GM23338 (cell line): Measurements from ENCODE around the gene CCDC3. TPM values are rescaled to one million over a fixed set of nuclear protein-coding genes. Genes with fewer than 3 reads are reported as not detected.

Experiments
- ATAC-seq: fragments of 200-7000 bp; cut with Tn5 transposase; 3 replicates; pipeline ENCODE4 v1.9.1; 2020
- DNase-seq: peaks from one replicate; pipeline ENCODE4 v3.0.0-alpha.2; 2015; ENCODE audit warnings: low spot score
- H2AFZ ChIP-seq: fragments of 200-600 bp; sonication (generic); 2 replicates; pipeline ENCODE4 v1.8.0; 2016; ENCODE audit warnings: antibody characterized with exemption, mild to moderate bottlenecking, moderate library complexity
- H3F3A ChIP-seq: fragments of 200-600 bp; sonication (generic); replicated peaks from 2 replicates; pipeline ENCODE4 v1.8.0; 2017; ENCODE audit warnings: antibody characterized with exemption, mixed run types, low read depth
- H3K27ac ChIP-seq: fragments of 200-600 bp; sonication (generic); 2 replicates; pipeline ENCODE4 v1.6.1; 2016; ENCODE audit warnings: low read depth
- H3K27me3 ChIP-seq: fragments of 200-600 bp; sonication (generic); 2 replicates; pipeline ENCODE4 v1.8.0; 2016; ENCODE audit warnings: mild to moderate bottlenecking, mixed run types, moderate library complexity; ENCODE audit not compliant: insufficient read depth
- H3K36me3 ChIP-seq: fragments of 200-600 bp; sonication (generic); 2 replicates; pipeline ENCODE4 v1.8.0; 2016; ENCODE audit warnings: mild to moderate bottlenecking; ENCODE audit not compliant: insufficient read depth
- H3K4me1 ChIP-seq: fragments of 200-600 bp; sonication (generic); 2 replicates; pipeline ENCODE4 v1.8.0; 2016; ENCODE audit warnings: mild to moderate bottlenecking, moderate library complexity; ENCODE audit not compliant: insufficient read depth
- H3K4me2 ChIP-seq: fragments of 200-600 bp; sonication (generic); 2 replicates; pipeline ENCODE4 v1.7.1; 2017; ENCODE audit warnings: mixed run types
- H3K4me3 ChIP-seq: fragments of 200-600 bp; sonication (generic); 2 replicates; pipeline ENCODE4 v1.6.1; 2016; ENCODE audit warnings: mixed run types
- H3K79me2 ChIP-seq: fragments of 200-600 bp; sonication (generic); replicated peaks from 2 replicates; pipeline ENCODE4 v1.8.0; 2017; ENCODE audit warnings: mild to moderate bottlenecking; ENCODE audit not compliant: insufficient read depth
- H3K9me2 ChIP-seq: fragments of 200-600 bp; sonication (generic); 2 replicates; pipeline ENCODE4 v1.8.0; 2017; ENCODE audit not compliant: insufficient read depth
- H4K20me1 ChIP-seq: fragments of 200-600 bp; sonication (generic); replicated peaks from 2 replicates; pipeline ENCODE4 v1.8.0; 2017; ENCODE audit warnings: mild to moderate bottlenecking; ENCODE audit not compliant: insufficient read depth
- H3K27ac Mint-ChIP-seq: 2 replicates; pipeline ENCODE4 v1.8.0; 2020; ENCODE audit warnings: inconsistent platforms, mild to moderate bottlenecking, moderate library complexity, mixed read lengths
- H3K27me3 Mint-ChIP-seq: 3 replicates; pipeline ENCODE4 v1.8.0; 2022; ENCODE audit warnings: low read depth, mild to moderate bottlenecking, moderate library complexity, mixed read lengths, inconsistent platforms; ENCODE audit not compliant: insufficient read depth, poor library complexity
- H3K36me3 Mint-ChIP-seq: 3 replicates; pipeline ENCODE4 v1.8.0; 2021; ENCODE audit warnings: low read depth, mild to moderate bottlenecking, inconsistent platforms, moderate library complexity, mixed read lengths
- H3K4me1 Mint-ChIP-seq: 3 replicates; pipeline ENCODE4 v1.8.0; 2020; ENCODE audit warnings: mild to moderate bottlenecking, inconsistent platforms, mixed read lengths
- H3K4me3 Mint-ChIP-seq: 3 replicates; pipeline ENCODE4 v1.8.0; 2021; ENCODE audit warnings: moderate library complexity, mild to moderate bottlenecking, inconsistent platforms, mixed read lengths
- H3K9me3 Mint-ChIP-seq: 3 replicates; pipeline ENCODE4 v1.8.0; 2020; ENCODE audit warnings: moderate library complexity, mild to moderate bottlenecking, inconsistent platforms, mixed read lengths
- CREB1 ChIP-seq: fragments of 250-450 bp; sonication (Bioruptor Pico); IDR thresholded peaks from 2 replicates; pipeline ENCODE4 v1.5.0; 2020; ENCODE audit warnings: low read depth, mild to moderate bottlenecking, moderate library complexity
- CTCF ChIP-seq, 2 experiments: fragments of 200-600 bp in 1 of 2; sonication (generic) in 1 of 2; conservative IDR thresholded peaks; 2 replicates each; pipeline versions ENCODE4 v1.5.1 to v1.6.1; 2016 to 2017; ENCODE audit warnings: antibody characterized with exemption in 2 of 2, low read depth in 2 of 2, mild to moderate bottlenecking in 2 of 2, moderate library complexity in 1 of 2
- EZH2 ChIP-seq: fragments of 200-600 bp; sonication (generic); IDR thresholded peaks from one replicate; pipeline ENCODE4 v1.8.0; 2017; ENCODE audit warnings: antibody characterized with exemption, mild to moderate bottlenecking, low read depth; ENCODE audit not compliant: unreplicated experiment
- EZH2phosphoT487 ChIP-seq: fragments of 200-600 bp; sonication (generic); IDR thresholded peaks from one replicate; pipeline ENCODE4 v1.8.1; 2018; ENCODE audit warnings: antibody characterized with exemption; ENCODE audit not compliant: unreplicated experiment
- NANOG ChIP-seq: IDR thresholded peaks from 2 replicates; pipeline ENCODE4 v1.6.1; 2016; ENCODE audit warnings: antibody characterized with exemption, borderline replicate concordance
- REST ChIP-seq: IDR thresholded peaks from one replicate; pipeline ENCODE4 v1.6.1; 2018; ENCODE audit warnings: antibody characterized with exemption; ENCODE audit not compliant: unreplicated experiment
- STAT1 ChIP-seq: IDR thresholded peaks from one replicate; pipeline ENCODE4 v1.6.1; 2016; ENCODE audit warnings: antibody characterized with exemption; ENCODE audit not compliant: unreplicated experiment
- ZNF114 ChIP-seq: fragments of 250-450 bp; sonication (Bioruptor Pico); IDR thresholded peaks from 2 replicates; pipeline ENCODE4 v1.5.0; 2020; ENCODE audit warnings: mild to moderate bottlenecking, moderate library complexity
- ZNF331 ChIP-seq: fragments of 250-450 bp; sonication (Bioruptor Pico); IDR thresholded peaks from 2 replicates; pipeline ENCODE4 v1.5.0; 2020; ENCODE audit warnings: low read depth, mild to moderate bottlenecking, moderate library complexity
- polyA plus RNA-seq: library from polyadenylated mRNA; unstranded; fragments of >200 nt; fragmentation: Nextera tagmentation; extraction: Ambion mirVana; gene quantifications from 2 replicates; pipeline ENCODE4 v1.2.1, GENCODE V29; 2016
- total RNA-seq: library from RNA; depleted of rRNA; stranded (reverse); fragments of >200 nt; shearing (Covaris generic); gene quantifications from 2 replicates; pipeline ENCODE4 v1.2.3, GENCODE V29; 2014
- TF ChIP-seq, protein P1 (sequence below): IDR thresholded peaks from 2 replicates; pipeline ENCODE4 v1.6.1; 2016; ENCODE audit warnings: antibody characterized with exemption

Gene CCDC3
- total and polyA plus RNA-seq, 2 experiments from 2014 or later = 1.4 to 5.2 TPM

GRCh38 chr10:12971001-12971788 lies 30.3 kb downstream of the CCDC3 start:
- Histone ChIP-seq H3K27ac (no peak overlapping the region), H3K36me3 (no peaks in the 10 kb centered on the region), H3K4me3 (no peak overlapping the region), H4K20me1 (no peaks in the 10 kb centered on the region), H3K4me2 (no peak overlapping the region), H2AFZ (no peak overlapping the region), H3K4me1 (no peaks in the 10 kb centered on the region), H3K27me3 (no peaks in the 10 kb centered on the region), H3K79me2 (no peaks in the 10 kb centered on the region), H3K9me2 (no peaks in the 10 kb centered on the region), H3F3A (no peaks in the 10 kb centered on the region)
- Mint-ChIP-seq H3K36me3 (no peaks in the 10 kb centered on the region), H3K4me3 (no peak overlapping the region), H3K9me3 (peaks cover 9% of the 10 kb centered on the region; the same call in 2 of the 3 replicates), H3K27ac (no peak overlapping the region), H3K4me1 (no peaks in the 10 kb centered on the region; the same call in 2 of the 3 replicates), H3K27me3 (peaks cover 7% of the 10 kb centered on the region)
- TF ChIP-seq STAT1 = no peak
- TF ChIP-seq, protein P1, sequence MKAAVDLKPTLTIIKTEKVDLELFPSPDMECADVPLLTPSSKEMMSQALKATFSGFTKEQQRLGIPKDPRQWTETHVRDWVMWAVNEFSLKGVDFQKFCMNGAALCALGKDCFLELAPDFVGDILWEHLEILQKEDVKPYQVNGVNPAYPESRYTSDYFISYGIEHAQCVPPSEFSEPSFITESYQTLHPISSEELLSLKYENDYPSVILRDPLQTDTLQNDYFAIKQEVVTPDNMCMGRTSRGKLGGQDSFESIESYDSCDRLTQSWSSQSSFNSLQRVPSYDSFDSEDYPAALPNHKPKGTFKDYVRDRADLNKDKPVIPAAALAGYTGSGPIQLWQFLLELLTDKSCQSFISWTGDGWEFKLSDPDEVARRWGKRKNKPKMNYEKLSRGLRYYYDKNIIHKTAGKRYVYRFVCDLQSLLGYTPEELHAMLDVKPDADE = no peak
- TF ChIP-seq ZNF331 (CRISPR knock-in tag) = no peak
- TF ChIP-seq EZH2phosphoT487 = no peak
- no peak for DNase-seq
- no peak for ATAC-seq

- no peaks in the 10 kb centered on the region for H3K36me3 ChIP-seq
- H3K9me2 ChIP-seq = no peaks in the 10 kb centered on the region
- Mint-ChIP-seq H3K27ac (no peak overlapping the region), H3K36me3 (no peaks in the 10 kb centered on the region), H3K27me3 (peaks cover 2% of the 10 kb centered on the region), H3K9me3 (peaks cover 9% of the 10 kb centered on the region; the same call in 2 of the 3 replicates), H3K4me3 (no peak overlapping the region), H3K4me1 (no peaks in the 10 kb centered on the region; the same call in 2 of the 3 replicates)
- no peak overlapping the region for H3K4me2 ChIP-seq
- H3K79me2 ChIP-seq = no peaks in the 10 kb centered on the region
- no peaks in the 10 kb centered on the region for H3F3A ChIP-seq
- no peak for TF ChIP-seq CREB1 (CRISPR knock-in tag)
- TF ChIP-seq EZH2phosphoT487 = no peak
- TF ChIP-seq ZNF114 (CRISPR knock-in tag) = no peak
- H3K4me1 ChIP-seq = peaks cover 7% of the 10 kb centered on the region; the same call in 1 of the 2 replicates
- no peak overlapping the region for H2AFZ ChIP-seq
- H4K20me1 ChIP-seq = no peaks in the 10 kb centered on the region
- DNase-seq (no peak), ATAC-seq (no peak)
- no peak overlapping the region for H3K4me3 ChIP-seq
- H3K27ac ChIP-seq = no peak overlapping the region
- H3K27me3 ChIP-seq = no peaks in the 10 kb centered on the region
These were observed 31.6 kb downstream of the CCDC3 start for GRCh38 chr10:12969951-12970350.

GRCh38 chr10:12966067-12966466 lies 35.4 kb downstream of the CCDC3 start:
- no peak for DNase-seq
- no peak for ATAC-seq
- Histone ChIP-seq H3K4me1 (peaks cover 7% of the 10 kb centered on the region; the same call in 1 of the 2 replicates), H3K36me3 (no peaks in the 10 kb centered on the region), H2AFZ (no peak overlapping the region), H3F3A (no peaks in the 10 kb centered on the region), H3K4me2 (no peak overlapping the region), H3K4me3 (no peak overlapping the region), H4K20me1 (no peaks in the 10 kb centered on the region), H3K27me3 (no peaks in the 10 kb centered on the region), H3K9me2 (no peaks in the 10 kb centered on the region), H3K27ac (no peak overlapping the region), H3K79me2 (no peaks in the 10 kb centered on the region)
- H3K9me3 Mint-ChIP-seq = peaks cover 9% of the 10 kb centered on the region; the same call in 2 of the 3 replicates
- no peaks in the 10 kb centered on the region for H3K4me1 Mint-ChIP-seq
- H3K27ac Mint-ChIP-seq = no peak overlapping the region
- H3K27me3 Mint-ChIP-seq = no peaks in the 10 kb centered on the region
- H3K36me3 Mint-ChIP-seq = no peaks in the 10 kb centered on the region
- no peak overlapping the region for H3K4me3 Mint-ChIP-seq
- TF ChIP-seq ZNF331 (CRISPR knock-in tag) (no peak), STAT1 (no peak), CREB1 (CRISPR knock-in tag) (no peak), REST (no peak), EZH2 (no peak), NANOG (no peak), CTCF (conservative IDR thresholded peaks at IDR 0.05; ENCODE audit: low read depth in 2 of 2) (no peak)
- TF ChIP-seq, protein P1 = no peak
